ENCODE measurements around the gene MLF2.
A peak's percentile ranks its signal among the peaks of the same experiment; 100 is the strongest.

MLF2 gene

GRCh38 chr12:6734506-6735387 is 18.2 kb downstream of the MLF2 start:
- no peak for TF ChIP-seq CTCF (conservative IDR thresholded peaks at IDR 0.05)

GRCh38 chr12:6730169-6730568 is 22.8 kb downstream of the MLF2 start:
- 0 out of 2 replicates have a peak overlapping the region, but pooled peaks have one; percentile 4 for H3K27ac ChIP-seq
- TF ChIP-seq CTCF (conservative IDR thresholded peaks at IDR 0.05) = no peak

More at GRCh38 chr12:6734506-6735387, 18.2 kb downstream of the MLF2 start:
- peak overlapping the region; percentile 74 for H3K27ac ChIP-seq

GRCh38 chr12:6729186-6729585 is 23.8 kb downstream of the MLF2 start:
- TF ChIP-seq CTCF (conservative IDR thresholded peaks at IDR 0.05) = no peak
- H3K27ac ChIP-seq = no peak overlapping the region

GRCh38 chr12:6725350-6725749 is 27.6 kb downstream of the MLF2 start:
- peak overlapping the region; percentile 79; the same call in 1 of the 2 replicates for H3K27ac ChIP-seq

GRCh38 chr12:6724409-6724797 is 28.5 kb downstream of the MLF2 start:
- peak overlapping the region; percentile 79 for H3K27ac ChIP-seq
- TF ChIP-seq CTCF (conservative IDR thresholded peaks at IDR 0.05) = no peak

More at GRCh38 chr12:6725350-6725749, 27.6 kb downstream of the MLF2 start:
- TF ChIP-seq CTCF (conservative IDR thresholded peaks at IDR 0.05) = no peak

GRCh38 chr12:6723607-6724408 is 29.1 kb downstream of the MLF2 start, which contains the start of gene COPS7A:
TSS of gene COPS7A (plus strand) at chr12:6724046. CDS start at chr12:6724657, 611 bp downstream.
- TF ChIP-seq CTCF (conservative IDR thresholded peaks at IDR 0.05) = peak; percentile 12; the same call in 1 of the 2 replicates
- peak within 1 kb of the TSS; percentile 79 for H3K27ac ChIP-seq

GRCh38 chr12:6722863-6723262 is 30.1 kb downstream of the MLF2 start:
- no peak overlapping the region for H3K27ac ChIP-seq
- no peak for TF ChIP-seq CTCF (conservative IDR thresholded peaks at IDR 0.05)
